Panc1 (cell line): Measurements from ENCODE around the gene PCDHGA5.

Source experiments
- POLR2AphosphoS5 ChIP-seq: IDR thresholded peaks from 2 replicates; pipeline ENCODE4 v1.6.1; 2012; ENCODE audit warnings: mild to moderate bottlenecking, low read depth, low read length, moderate library complexity
- TCF7L2 ChIP-seq: IDR thresholded peaks from 2 replicates; pipeline ENCODE4 v1.6.1; 2011; ENCODE audit warnings: mild to moderate bottlenecking, low read depth, low read length, inconsistent platforms
- TF ChIP-seq, protein P1 (sequence below): fragments of 450-650 bp; IDR thresholded peaks from 2 replicates; pipeline ENCODE4 v1.5.1; 2017; ENCODE audit warnings: mild to moderate bottlenecking

DNA sequence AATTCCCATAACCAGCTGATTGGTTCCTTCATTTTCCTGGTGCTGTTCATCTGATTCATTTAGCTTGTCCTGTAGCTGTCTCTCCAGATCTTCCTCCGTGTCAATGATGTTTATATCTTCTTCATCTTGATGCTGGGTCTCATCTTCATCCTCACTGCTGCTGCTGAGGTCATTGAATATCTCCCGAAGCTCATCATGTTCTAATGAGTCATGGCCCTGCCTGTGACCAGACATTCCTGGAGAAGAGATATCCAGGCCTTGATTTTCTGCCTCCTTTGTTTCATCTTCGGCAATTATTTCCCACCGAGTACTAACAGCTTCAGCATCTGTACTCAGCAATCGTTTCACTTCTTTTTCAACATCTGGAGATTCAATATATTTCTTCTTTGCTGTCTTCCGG is 44.8 kb upstream of the PCDHGA5 start:
- TF ChIP-seq TCF7L2 (no peak), POLR2AphosphoS5 (no peak)
- TF ChIP-seq, protein P1, sequence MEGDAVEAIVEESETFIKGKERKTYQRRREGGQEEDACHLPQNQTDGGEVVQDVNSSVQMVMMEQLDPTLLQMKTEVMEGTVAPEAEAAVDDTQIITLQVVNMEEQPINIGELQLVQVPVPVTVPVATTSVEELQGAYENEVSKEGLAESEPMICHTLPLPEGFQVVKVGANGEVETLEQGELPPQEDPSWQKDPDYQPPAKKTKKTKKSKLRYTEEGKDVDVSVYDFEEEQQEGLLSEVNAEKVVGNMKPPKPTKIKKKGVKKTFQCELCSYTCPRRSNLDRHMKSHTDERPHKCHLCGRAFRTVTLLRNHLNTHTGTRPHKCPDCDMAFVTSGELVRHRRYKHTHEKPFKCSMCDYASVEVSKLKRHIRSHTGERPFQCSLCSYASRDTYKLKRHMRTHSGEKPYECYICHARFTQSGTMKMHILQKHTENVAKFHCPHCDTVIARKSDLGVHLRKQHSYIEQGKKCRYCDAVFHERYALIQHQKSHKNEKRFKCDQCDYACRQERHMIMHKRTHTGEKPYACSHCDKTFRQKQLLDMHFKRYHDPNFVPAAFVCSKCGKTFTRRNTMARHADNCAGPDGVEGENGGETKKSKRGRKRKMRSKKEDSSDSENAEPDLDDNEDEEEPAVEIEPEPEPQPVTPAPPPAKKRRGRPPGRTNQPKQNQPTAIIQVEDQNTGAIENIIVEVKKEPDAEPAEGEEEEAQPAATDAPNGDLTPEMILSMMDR, result no peak
